Esophagus mucosa (tissue), 1 donor: ENCODE results near the gene TRPC5OS. TPM values are rescaled to one million over a fixed set of nuclear protein-coding genes. Genes with fewer than 3 reads are reported as not detected.

ENCODE experiments used
- ATAC-seq: fragments of 200-7000 bp; cut with Tn5 transposase; one replicate; pipeline ENCODE4 v1.9.1; 2020
- total RNA-seq: library from RNA; stranded (reverse); gene quantifications from one replicate; pipeline ENCODE4 v1.2.4, GENCODE V29; 2023
- donor health status: DM: yes; HTN: yes; CAD: no.

TRPC5OS gene
- not detected for total RNA-seq

GRCh38 chrX:111875881-111876280 is at the start of gene TRPC5OS:
TRPC5OS (plus strand) TSS chrX:111876181; CDS start chrX:111901850, 25,669 bp downstream.
- no peak for ATAC-seq

GRCh38 chrX:111829345-111829744 is 46.6 kb upstream of the TRPC5OS start:
- no peak for ATAC-seq

- ATAC-seq: no peak
Observed at GRCh38 chrX:111830571-111830970, 45.4 kb upstream of the TRPC5OS start.

GRCh38 chrX:111831343-111831742 is 44.6 kb upstream of the TRPC5OS start:
- no peak for ATAC-seq

- ATAC-seq: no peak
Observed at GRCh38 chrX:111837197-111837596, 38.8 kb upstream of the TRPC5OS start.

- no peak for ATAC-seq
Observed at GRCh38 chrX:111847491-111848133, 28.4 kb upstream of the TRPC5OS start.

GRCh38 chrX:111848541-111848940 is 27.4 kb upstream of the TRPC5OS start:
- ATAC-seq: no peak

GRCh38 chrX:111850975-111851374 is 25.0 kb upstream of the TRPC5OS start:
- ATAC-seq: no peak

- ATAC-seq: peak; percentile 94
Observed at GRCh38 chrX:111854556-111855490, 21.2 kb upstream of the TRPC5OS start.

- ATAC-seq: no peak
Observed at GRCh38 chrX:111857534-111858060, 18.4 kb upstream of the TRPC5OS start.

GRCh38 chrX:111861605-111862004 is 14.4 kb upstream of the TRPC5OS start:
- no peak for ATAC-seq

GRCh38 chrX:111867236-111867635 is 8.7 kb upstream of the TRPC5OS start:
- no peak for ATAC-seq

GRCh38 chrX:111868726-111869638 is 7.0 kb upstream of the TRPC5OS start:
- no peak for ATAC-seq

- peak; percentile 83 for ATAC-seq
Observed at GRCh38 chrX:111869639-111870034, 6.3 kb upstream of the TRPC5OS start.

GRCh38 chrX:111874241-111874640 is 1.7 kb upstream of the TRPC5OS start:
- no peak for ATAC-seq

- ATAC-seq: no peak
Observed at GRCh38 chrX:111876646-111877045, 665 bp downstream of the TRPC5OS start.

- ATAC-seq: no peak
Observed at GRCh38 chrX:111877681-111878080, 1.7 kb downstream of the TRPC5OS start.

GRCh38 chrX:111880735-111881134 is 4.8 kb downstream of the TRPC5OS start:
- ATAC-seq: no peak

- ATAC-seq: no peak
Observed at GRCh38 chrX:111881715-111882114, 5.7 kb downstream of the TRPC5OS start.

- ATAC-seq: no peak
Observed at GRCh38 chrX:111886678-111887077, 10.7 kb downstream of the TRPC5OS start.

- ATAC-seq: no peak
Observed at GRCh38 chrX:111888600-111888999, 12.6 kb downstream of the TRPC5OS start.

GRCh38 chrX:111892375-111892774 is 16.4 kb downstream of the TRPC5OS start:
- no peak for ATAC-seq
